ENCODE data around the gene ZMIZ1. TPM values are rescaled to one million over a fixed set of nuclear protein-coding genes. Genes with fewer than 3 reads are reported as not detected.

ZMIZ1 gene
- polyA plus RNA-seq, 2 donors: 29.2 to 29.7 TPM

DNA sequence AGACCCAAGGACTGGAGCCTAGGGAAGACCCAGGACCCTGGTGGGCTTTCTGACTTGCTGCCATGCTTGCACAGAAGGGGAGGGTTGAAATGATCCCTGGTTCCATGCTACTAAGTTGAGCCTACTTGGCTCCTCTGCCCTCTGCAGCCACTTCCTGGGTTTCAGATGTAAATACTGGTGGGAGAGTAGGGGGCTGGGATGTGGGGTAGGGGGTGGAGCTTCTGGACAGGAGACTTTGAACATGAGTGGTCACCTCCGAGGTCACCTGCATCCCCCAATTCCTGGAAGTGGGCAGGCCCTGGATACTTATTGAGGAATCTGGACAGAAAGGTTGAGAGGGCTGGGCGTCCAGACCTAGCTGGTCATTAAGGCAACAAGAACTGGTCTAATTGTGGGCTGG, 2.9 kb upstream of the ZMIZ1 start:
- no peak overlapping the region for H3K4me3 ChIP-seq (ENCODE audit: low read depth in 1 of 2, low read length in 2 of 2)
- H3K36me3 ChIP-seq (ENCODE audit: control insufficient read depth in 2 of 2, insufficient read depth in 2 of 2, low read length in 1 of 2): no peaks in the 10 kb centered on the region
- WGBS, 2 donors: 48 to 86% methylated on average over 2 of the region's 2 CpGs
- no peaks in the 10 kb centered on the region for H3K27me3 ChIP-seq (ENCODE audit: control insufficient read depth in 1 of 2, insufficient read depth in 2 of 2, low read length in 2 of 2)
- no peaks in the 10 kb centered on the region for H3K9me3 ChIP-seq (ENCODE audit: control insufficient read depth in 2 of 2, insufficient read depth in 1 of 2, low read depth in 1 of 2, low read length in 1 of 2)
- peaks cover 2 to 6% of the 10 kb centered on the region in 2 donors for H3K4me1 ChIP-seq (ENCODE audit: control insufficient read depth in 2 of 2, insufficient read depth in 2 of 2, low read length in 1 of 2)
- H3K27ac ChIP-seq (ENCODE audit: low read depth in 2 of 2, low read length in 1 of 2): no peak overlapping the region

DNA sequence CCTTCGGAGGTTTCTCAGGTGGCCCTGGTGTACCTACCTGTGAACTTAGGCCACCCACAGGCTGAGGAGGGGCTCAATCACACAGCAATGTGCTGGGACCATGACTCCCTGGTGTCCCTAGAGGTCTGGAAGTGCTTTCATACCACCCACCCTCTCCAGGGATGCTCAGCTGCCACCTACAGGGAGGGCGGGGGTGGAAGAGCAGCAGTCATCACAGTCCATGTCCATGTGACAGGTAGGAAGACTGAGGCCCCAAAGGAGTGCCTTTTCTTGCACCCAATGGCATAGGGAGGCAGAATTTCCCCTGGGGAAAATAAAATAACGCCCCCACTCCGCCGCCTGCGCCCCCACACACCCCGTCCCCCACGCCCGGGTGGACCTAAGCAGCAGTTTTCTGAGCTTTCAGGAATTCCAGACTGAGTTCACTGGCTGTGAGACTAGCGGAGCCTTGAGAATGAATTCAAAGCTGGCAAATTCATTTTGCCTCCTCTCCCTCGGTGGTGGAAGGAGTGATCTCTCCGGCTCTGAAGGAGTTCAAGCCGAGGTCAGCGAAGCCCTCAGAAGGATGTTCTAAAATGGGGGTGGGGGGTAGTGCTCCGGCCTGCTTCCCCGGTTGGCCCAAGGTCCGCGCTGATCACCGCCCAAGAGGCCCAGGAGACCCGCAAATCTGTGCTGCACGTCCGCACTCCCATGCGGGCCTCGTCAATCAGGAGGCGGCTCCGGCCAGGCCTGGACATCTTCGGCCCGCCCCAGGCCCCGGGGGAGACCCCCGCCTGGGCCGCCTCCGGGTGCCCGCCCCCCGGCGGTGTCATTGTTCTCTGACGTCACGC, 2.1 kb upstream of the ZMIZ1 start:
- no peaks in the 10 kb centered on the region for H3K27me3 ChIP-seq (ENCODE audit: control insufficient read depth in 1 of 2, insufficient read depth in 2 of 2, low read length in 2 of 2)
- no peaks in the 10 kb centered on the region for H3K9me3 ChIP-seq (ENCODE audit: control insufficient read depth in 2 of 2, insufficient read depth in 1 of 2, low read depth in 1 of 2, low read length in 1 of 2)
- H3K27ac ChIP-seq (ENCODE audit: low read depth in 2 of 2, low read length in 1 of 2): peak overlapping the region; percentile 93 to 99
- H3K36me3 ChIP-seq (ENCODE audit: control insufficient read depth in 2 of 2, insufficient read depth in 2 of 2, low read length in 1 of 2): no peaks in the 10 kb centered on the region
- peaks cover 2 to 6% of the 10 kb centered on the region in 2 donors for H3K4me1 ChIP-seq (ENCODE audit: control insufficient read depth in 2 of 2, insufficient read depth in 2 of 2, low read length in 1 of 2)
- H3K4me3 ChIP-seq (ENCODE audit: low read depth in 1 of 2, low read length in 2 of 2): peak overlapping the region; percentile 75
- WGBS, 2 donors: 8 to 12% methylated on average over 29 to 37 of the region's 37 CpGs

DNA sequence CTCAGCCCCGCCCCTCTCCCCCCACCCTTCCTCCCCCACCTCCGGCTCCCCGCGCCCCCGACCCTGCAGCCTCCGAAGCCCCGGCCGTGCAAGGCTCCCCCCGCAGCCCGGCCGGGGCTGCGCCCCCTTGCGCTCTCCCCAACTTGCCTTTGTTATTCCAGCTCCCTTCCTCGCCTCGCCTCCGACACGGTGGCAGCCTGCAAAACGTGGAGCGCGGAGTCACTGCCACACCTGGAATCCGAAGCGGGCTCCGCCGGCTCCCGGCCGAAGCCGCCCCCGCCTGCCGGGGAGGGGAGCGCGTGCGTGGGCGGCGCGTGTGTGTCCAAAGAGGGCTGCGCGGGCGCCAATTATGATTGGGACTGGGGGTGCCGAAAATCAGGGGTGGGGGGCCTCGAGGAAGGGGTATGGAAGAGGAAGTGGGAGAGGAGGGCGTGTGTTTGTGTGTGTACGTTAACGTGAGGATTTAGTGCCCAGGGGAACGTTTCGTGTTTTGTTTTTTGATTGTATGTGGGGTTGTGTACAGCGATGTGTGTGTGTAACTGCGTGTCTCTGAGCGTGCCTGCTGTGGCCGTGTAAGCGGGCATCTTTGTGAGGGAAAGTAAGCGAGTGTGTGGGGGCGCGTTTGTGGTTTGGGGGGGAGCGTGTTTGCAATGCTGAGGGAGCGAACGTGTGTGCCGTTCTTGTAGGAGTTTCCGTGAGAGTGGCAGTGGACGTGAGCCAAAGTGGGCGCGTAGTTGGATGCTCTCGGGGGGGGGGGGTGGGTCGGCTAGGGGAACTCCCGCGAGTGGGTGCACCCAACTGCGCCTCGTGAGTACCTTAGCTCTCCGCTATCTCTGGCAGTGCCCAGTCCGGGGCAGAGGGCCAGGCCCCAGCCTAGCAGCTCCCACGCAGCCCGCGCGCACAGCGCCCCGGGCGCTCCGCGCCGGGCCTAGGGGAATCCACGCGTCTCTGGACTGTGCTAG, 1.2 kb upstream of the ZMIZ1 start:
- WGBS, 2 donors: 1 to 2% methylated on average over 64 to 81 of the region's 81 CpGs
- no peaks in the 10 kb centered on the region for H3K9me3 ChIP-seq (ENCODE audit: control insufficient read depth in 2 of 2, insufficient read depth in 1 of 2, low read depth in 1 of 2, low read length in 1 of 2)
- no peaks in the 10 kb centered on the region for H3K36me3 ChIP-seq (ENCODE audit: control insufficient read depth in 2 of 2, insufficient read depth in 2 of 2, low read length in 1 of 2)
- peak overlapping the region; percentile 93 to 99 for H3K27ac ChIP-seq (ENCODE audit: low read depth in 2 of 2, low read length in 1 of 2)
- H3K4me3 ChIP-seq (ENCODE audit: low read depth in 1 of 2, low read length in 2 of 2): peak overlapping the region; percentile 75
- peaks cover 5 to 6% of the 10 kb centered on the region in 2 donors for H3K4me1 ChIP-seq (ENCODE audit: control insufficient read depth in 2 of 2, insufficient read depth in 2 of 2, low read length in 1 of 2)
- no peaks in the 10 kb centered on the region for H3K27me3 ChIP-seq (ENCODE audit: control insufficient read depth in 1 of 2, insufficient read depth in 2 of 2, low read length in 2 of 2)

DNA sequence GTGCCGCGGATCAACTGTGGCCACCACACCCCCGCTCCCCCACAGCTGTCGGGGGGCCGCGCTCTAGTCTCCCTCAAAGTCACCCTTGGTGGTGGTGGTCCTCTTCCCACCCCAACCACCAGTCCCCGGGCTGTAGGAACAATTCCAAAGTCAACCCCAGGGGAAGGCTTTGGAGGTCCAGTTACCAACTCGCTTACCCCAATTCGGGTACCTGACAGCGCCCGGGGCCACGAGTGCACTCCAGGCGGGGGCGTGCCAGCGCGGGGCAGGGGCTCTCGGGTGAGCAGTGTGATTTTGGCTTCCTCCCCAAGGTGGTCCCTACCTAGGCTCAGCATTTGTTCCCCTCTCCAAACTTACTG, 584 bp upstream of the ZMIZ1 start:
- no peaks in the 10 kb centered on the region for H3K27me3 ChIP-seq (ENCODE audit: control insufficient read depth in 1 of 2, insufficient read depth in 2 of 2, low read length in 2 of 2)
- peak overlapping the region; percentile 93 to 99 for H3K27ac ChIP-seq (ENCODE audit: low read depth in 2 of 2, low read length in 1 of 2)
- H3K4me1 ChIP-seq (ENCODE audit: control insufficient read depth in 2 of 2, insufficient read depth in 2 of 2, low read length in 1 of 2): peaks cover 11% of the 10 kb centered on the region in 2 donors
- WGBS, 2 donors: 2 to 3% methylated on average over 17 of the region's 17 CpGs
- peak overlapping the region; percentile 75 for H3K4me3 ChIP-seq (ENCODE audit: low read depth in 1 of 2, low read length in 2 of 2)
- no peaks in the 10 kb centered on the region for H3K9me3 ChIP-seq (ENCODE audit: control insufficient read depth in 2 of 2, insufficient read depth in 1 of 2, low read depth in 1 of 2, low read length in 1 of 2)
- no peaks in the 10 kb centered on the region for H3K36me3 ChIP-seq (ENCODE audit: control insufficient read depth in 2 of 2, insufficient read depth in 2 of 2, low read length in 1 of 2)

DNA sequence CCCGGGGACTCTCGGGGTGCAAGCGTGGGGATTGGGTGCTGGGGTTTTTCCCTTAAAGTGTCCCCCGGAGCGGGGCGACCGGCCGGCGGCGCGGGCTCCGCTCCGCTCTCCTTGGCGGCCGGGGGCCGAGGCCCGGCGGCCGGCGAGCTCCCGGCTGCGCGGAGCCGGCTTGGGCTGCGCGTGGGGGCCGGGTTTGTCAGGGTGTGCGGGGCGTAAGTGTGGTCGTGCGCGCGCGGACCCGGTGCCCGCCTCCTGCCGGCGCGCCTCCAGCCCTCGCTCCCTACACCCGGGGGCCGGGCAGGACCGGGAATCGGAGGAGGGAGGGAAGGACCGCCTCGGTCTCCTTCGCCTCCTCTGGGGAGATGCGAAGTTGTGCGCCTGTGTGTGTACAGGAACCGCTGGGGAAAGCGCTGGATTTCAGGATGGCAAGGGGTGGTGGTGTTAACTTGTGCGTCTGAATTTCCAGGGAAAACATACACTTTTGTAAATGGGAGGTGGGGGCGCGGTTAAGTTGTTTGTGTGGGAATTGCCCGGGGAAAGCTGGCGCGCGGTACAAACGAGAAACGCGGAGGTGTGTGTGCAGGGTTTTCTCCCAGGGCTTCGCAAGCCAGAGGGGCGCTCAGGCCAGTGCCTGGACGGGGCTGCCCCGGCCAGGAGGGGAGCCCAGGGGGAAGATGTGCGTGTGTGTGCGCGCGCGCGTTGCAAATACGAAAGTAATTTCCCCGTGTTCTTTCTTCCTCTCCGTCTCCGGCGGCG, 737 bp downstream of the ZMIZ1 start:
- Histone ChIP-seq H3K27ac (ENCODE audit: low read depth in 2 of 2, low read length in 1 of 2) (peak overlapping the region; percentile 93 to 99), H3K4me3 (ENCODE audit: low read depth in 1 of 2, low read length in 2 of 2) (peak overlapping the region; percentile 75), H3K36me3 (ENCODE audit: control insufficient read depth in 2 of 2, insufficient read depth in 2 of 2, low read length in 1 of 2) (no peaks in the 10 kb centered on the region), H3K9me3 (ENCODE audit: control insufficient read depth in 2 of 2, insufficient read depth in 1 of 2, low read depth in 1 of 2, low read length in 1 of 2) (no peaks in the 10 kb centered on the region), H3K27me3 (ENCODE audit: control insufficient read depth in 1 of 2, insufficient read depth in 2 of 2, low read length in 2 of 2) (no peaks in the 10 kb centered on the region), H3K4me1 (ENCODE audit: control insufficient read depth in 2 of 2, insufficient read depth in 2 of 2, low read length in 1 of 2) (peaks cover 19 to 22% of the 10 kb centered on the region in 2 donors)
- WGBS, 2 donors: 0 to 1% methylated on average over 71 to 77 of the region's 77 CpGs

DNA sequence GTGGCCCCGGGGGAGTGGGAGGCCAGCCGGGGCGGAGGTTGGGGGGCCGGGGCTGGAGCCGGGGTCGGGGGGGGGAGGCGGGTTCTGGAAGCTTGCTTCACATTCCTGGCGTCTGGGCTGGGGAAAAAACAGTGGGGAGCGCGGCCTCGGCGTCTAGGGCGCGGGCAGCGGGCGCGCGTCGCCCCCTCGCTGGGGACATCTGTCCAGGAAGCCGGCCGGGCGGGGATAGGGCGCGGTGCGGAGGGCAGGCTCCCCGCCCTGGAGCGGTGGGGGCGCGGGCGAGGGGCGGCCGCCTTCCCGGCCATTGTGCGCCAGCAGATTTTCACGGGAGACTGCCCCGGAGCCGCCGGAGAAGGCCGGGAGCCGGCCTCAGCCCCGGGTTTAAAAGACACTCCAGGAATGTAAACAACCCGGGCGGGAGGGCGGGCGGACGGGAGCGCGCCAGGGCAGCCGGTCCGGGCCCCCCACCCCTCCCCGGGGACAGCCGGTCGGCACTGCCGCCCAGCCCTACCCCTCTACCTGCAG, 1.4 kb downstream of the ZMIZ1 start:
- Histone ChIP-seq H3K4me1 (ENCODE audit: control insufficient read depth in 2 of 2, insufficient read depth in 2 of 2, low read length in 1 of 2) (peaks cover 25 to 27% of the 10 kb centered on the region in 2 donors), H3K4me3 (ENCODE audit: low read depth in 1 of 2, low read length in 2 of 2) (peak overlapping the region; percentile 75), H3K27me3 (ENCODE audit: control insufficient read depth in 1 of 2, insufficient read depth in 2 of 2, low read length in 2 of 2) (no peaks in the 10 kb centered on the region), H3K9me3 (ENCODE audit: control insufficient read depth in 2 of 2, insufficient read depth in 1 of 2, low read depth in 1 of 2, low read length in 1 of 2) (no peaks in the 10 kb centered on the region), H3K27ac (ENCODE audit: low read depth in 2 of 2, low read length in 1 of 2) (peak overlapping the region; percentile 93 to 99), H3K36me3 (ENCODE audit: control insufficient read depth in 2 of 2, insufficient read depth in 2 of 2, low read length in 1 of 2) (no peaks in the 10 kb centered on the region)
- WGBS, 2 donors: 1% methylated on average over 49 to 55 of the region's 55 CpGs

DNA sequence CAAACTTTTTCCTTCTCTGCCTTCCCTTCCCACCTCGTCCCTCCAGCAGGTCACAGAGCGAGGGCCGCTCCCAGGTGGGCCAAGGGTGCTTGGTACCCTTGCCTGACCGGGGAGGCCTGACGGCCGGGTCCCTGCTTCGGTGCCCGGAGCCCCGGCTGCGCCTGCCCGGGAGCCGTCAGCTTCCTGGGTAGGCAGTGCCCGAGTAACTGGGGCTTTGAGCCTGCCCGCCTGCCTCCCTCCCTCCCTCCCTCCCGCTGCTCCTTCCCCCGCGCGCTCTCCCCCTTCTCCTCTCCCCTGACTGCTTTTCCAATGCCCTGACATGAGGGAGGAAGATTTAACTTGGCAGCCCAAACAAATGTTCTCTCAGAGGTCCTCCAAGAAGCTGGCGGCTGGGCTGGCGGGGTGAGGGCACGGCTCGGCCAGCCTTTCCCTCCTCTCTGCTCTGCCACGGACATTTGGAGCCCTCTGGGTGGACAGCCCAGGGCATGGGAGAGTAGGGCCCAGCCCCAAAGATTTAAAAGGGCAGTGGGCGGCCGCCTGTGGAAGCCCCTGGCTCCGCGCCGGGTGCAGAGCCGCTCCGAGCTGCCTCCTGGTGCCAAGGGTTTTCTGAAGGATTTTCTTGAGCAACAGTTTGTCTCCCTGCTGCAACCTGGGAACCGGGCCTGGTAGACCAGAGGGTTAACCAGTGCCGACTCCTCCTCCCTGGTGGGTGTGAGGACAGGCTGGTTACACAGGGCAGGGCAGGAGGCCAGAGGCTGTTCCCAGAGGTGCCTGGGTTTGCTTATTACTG, 2.0 kb downstream of the ZMIZ1 start:
- Histone ChIP-seq H3K27ac (ENCODE audit: low read depth in 2 of 2, low read length in 1 of 2) (peak overlapping the region; percentile 93 to 99), H3K9me3 (ENCODE audit: control insufficient read depth in 2 of 2, insufficient read depth in 1 of 2, low read depth in 1 of 2, low read length in 1 of 2) (no peaks in the 10 kb centered on the region), H3K4me1 (ENCODE audit: control insufficient read depth in 2 of 2, insufficient read depth in 2 of 2, low read length in 1 of 2) (peaks cover 28 to 31% of the 10 kb centered on the region in 2 donors), H3K36me3 (ENCODE audit: control insufficient read depth in 2 of 2, insufficient read depth in 2 of 2, low read length in 1 of 2) (no peaks in the 10 kb centered on the region), H3K4me3 (ENCODE audit: low read depth in 1 of 2, low read length in 2 of 2) (peak overlapping the region; percentile 75), H3K27me3 (ENCODE audit: control insufficient read depth in 1 of 2, insufficient read depth in 2 of 2, low read length in 2 of 2) (no peaks in the 10 kb centered on the region)
- 2 to 6% methylated on average over 28 to 32 of the region's 32 CpGs for WGBS, 2 donors

DNA sequence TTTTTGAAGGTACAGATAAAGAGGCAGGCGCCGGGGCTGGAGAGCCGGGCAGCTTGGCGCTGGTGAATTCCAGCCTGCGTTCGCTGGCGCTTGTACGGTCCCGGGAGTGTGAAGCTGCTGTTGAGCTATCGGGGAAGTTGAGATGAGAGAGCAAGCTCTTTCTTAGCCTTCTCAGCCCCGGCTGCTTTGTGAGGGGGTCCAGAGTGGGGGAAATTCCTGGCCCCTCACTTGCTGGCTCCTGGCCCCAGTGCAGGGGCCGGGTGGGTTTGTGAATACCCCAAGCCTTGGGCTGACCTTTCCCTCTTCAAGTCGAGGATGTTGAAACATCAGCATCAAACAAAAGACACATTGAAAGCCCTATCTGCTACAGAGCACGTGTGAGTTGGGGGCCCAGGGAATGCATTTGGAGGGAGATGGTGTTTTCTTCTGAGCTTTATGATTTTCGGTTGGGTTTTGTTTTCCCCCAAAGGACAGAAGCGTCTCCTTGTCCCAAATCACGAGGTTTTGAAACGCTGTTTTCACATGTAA, 2.7 kb downstream of the ZMIZ1 start:
- Histone ChIP-seq H3K4me1 (ENCODE audit: control insufficient read depth in 2 of 2, insufficient read depth in 2 of 2, low read length in 1 of 2) (peaks cover 28 to 34% of the 10 kb centered on the region in 2 donors), H3K9me3 (ENCODE audit: control insufficient read depth in 2 of 2, insufficient read depth in 1 of 2, low read depth in 1 of 2, low read length in 1 of 2) (no peaks in the 10 kb centered on the region), H3K27me3 (ENCODE audit: control insufficient read depth in 1 of 2, insufficient read depth in 2 of 2, low read length in 2 of 2) (no peaks in the 10 kb centered on the region), H3K4me3 (ENCODE audit: low read depth in 1 of 2, low read length in 2 of 2) (peak overlapping the region; percentile 75), H3K36me3 (ENCODE audit: control insufficient read depth in 2 of 2, insufficient read depth in 2 of 2, low read length in 1 of 2) (no peaks in the 10 kb centered on the region), H3K27ac (ENCODE audit: low read depth in 2 of 2, low read length in 1 of 2) (peak overlapping the region; percentile 93 to 99)
- WGBS, 2 donors: 12% methylated on average over 18 of the region's 18 CpGs

Data from esophagus (tissue), 2 donors.